Measurements from ENCODE around the gene HSD17B13.

DNA sequence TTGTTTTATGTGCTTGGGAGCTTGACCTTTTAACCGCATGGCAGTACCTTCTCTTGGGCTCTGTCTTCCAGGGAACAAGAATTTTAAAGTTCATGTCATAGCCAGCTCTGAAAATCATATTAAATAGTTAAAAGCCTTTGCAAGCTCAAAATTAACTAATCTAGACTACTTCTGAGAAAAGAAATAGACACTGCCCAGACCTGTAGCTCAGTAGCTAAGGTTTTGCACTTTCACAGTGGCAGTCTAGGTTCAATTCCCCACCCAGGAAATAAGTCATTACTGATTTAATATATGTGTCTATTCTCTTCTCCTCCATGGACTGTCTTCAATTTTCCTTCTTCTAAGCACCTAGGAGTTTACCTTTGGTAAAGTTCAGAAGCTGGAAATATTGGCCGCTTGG, 40.9 kb upstream of the HSD17B13 start:
- no peak for TF ChIP-seq CTCF (conservative IDR thresholded peaks at IDR 0.05; ENCODE audit: low read depth, low read length)
- no peak for TF ChIP-seq MAZ (IDR thresholded peaks at IDR 0.05; ENCODE audit: borderline replicate concordance, low read depth, low read length)

Measured in IMR-90 (cell line).